K562 (cell line): ENCODE results near the gene CCDC183. TPM values are rescaled to one million over a fixed set of nuclear protein-coding genes. Genes with fewer than 3 reads are reported as not detected.

Experiments
- ATF2 ChIP-seq: sonication (generic); formaldehyde crosslinking; IDR thresholded peaks from 2 replicates; pipeline ENCODE4 v1.8.1; 2022; ENCODE audit warnings: missing genetic modification reagents
- C11orf30 ChIP-seq: fragments of 450-650 bp; IDR thresholded peaks from 2 replicates; pipeline ENCODE4 v1.6.1; 2016; ENCODE audit warnings: low read depth, mild to moderate bottlenecking
- CXXC5 ChIP-seq: fragments of 250-450 bp; sonication (Bioruptor Pico); IDR thresholded peaks from 2 replicates; pipeline ENCODE4 v1.8.0; 2022; ENCODE audit warnings: inconsistent platforms, mild to moderate bottlenecking, moderate library complexity
- E4F1 ChIP-seq: fragments of 250-450 bp; sonication (Bioruptor Pico); IDR thresholded peaks from 2 replicates; pipeline ENCODE4 v1.5.0; 2021; ENCODE audit warnings: mild to moderate bottlenecking, borderline replicate concordance
- FUS ChIP-seq: fragments of 200-400 bp; formaldehyde crosslinking; optimal IDR thresholded peaks from 2 replicates; pipeline ENCODE3; 2017; ENCODE audit warnings: low read depth, low read length
- GATAD2A ChIP-seq: fragments of 450-650 bp; IDR thresholded peaks from 2 replicates; pipeline ENCODE4 v1.6.1; 2017
- HDGF ChIP-seq: fragments of 450-650 bp; IDR thresholded peaks from 2 replicates; pipeline ENCODE4 v1.6.1; 2016
- MYBL2 ChIP-seq, 2 experiments: fragments of 450-650 bp in 1 of 2; sonication (generic) in 1 of 2; formaldehyde crosslinking in 1 of 2; IDR thresholded peaks; 2 replicates each; pipeline versions ENCODE4 v1.6.1 to v1.8.1; 2017 to 2022; ENCODE audit warnings: borderline replicate concordance in 1 of 2, inconsistent platforms in 1 of 2, low read depth in 1 of 2, mild to moderate bottlenecking in 1 of 2, missing genetic modification reagents in 1 of 2, moderate library complexity in 1 of 2
- PRMT5 ChIP-seq: sonication (generic); formaldehyde crosslinking; IDR thresholded peaks from 2 replicates; pipeline ENCODE4 v1.5.0; 2020; ENCODE audit warnings: missing genetic modification reagents
- RBM25 ChIP-seq: fragments of 200-400 bp; formaldehyde crosslinking; IDR thresholded peaks from 2 replicates; pipeline ENCODE4 v1.6.1; 2018; ENCODE audit warnings: low read length, low read depth, moderate library complexity; ENCODE audit not compliant: severe bottlenecking
- SNIP1 ChIP-seq: fragments of 450-650 bp; IDR thresholded peaks from 2 replicates; pipeline ENCODE4 v1.7.1; 2017; ENCODE audit warnings: low read depth, mild to moderate bottlenecking
- SRSF9 ChIP-seq: fragments of 200-400 bp; formaldehyde crosslinking; IDR thresholded peaks from 2 replicates; pipeline ENCODE4 v1.6.1; 2017; ENCODE audit warnings: low read depth, low read length, borderline replicate concordance
- TAF7 ChIP-seq: fragments of 450-650 bp; IDR thresholded peaks from 2 replicates; pipeline ENCODE4 v1.6.1; 2016; ENCODE audit warnings: missing genetic modification characterization, missing compliant biosample characterization
- YY1 ChIP-seq, 3 experiments: IDR thresholded peaks; 2 replicates each; pipeline ENCODE4 v1.6.1; 2011; ENCODE audit warnings: low read length in 2 of 3, mild to moderate bottlenecking in 2 of 3, moderate library complexity in 2 of 3, borderline replicate concordance in 1 of 3, control low read depth in 1 of 3, low read depth in 1 of 3; ENCODE audit not compliant: insufficient read depth in 3 of 3, insufficient replicate concordance in 2 of 3, control insufficient read depth in 1 of 3, insufficient read length in 1 of 3; ENCODE audit errors: extremely low read depth in 1 of 3
- ZBED1 ChIP-seq: IDR thresholded peaks from 2 replicates; pipeline ENCODE4 v1.6.1; 2014
- ZNF609 ChIP-seq: sonication (generic); formaldehyde crosslinking; IDR thresholded peaks from 2 replicates; pipeline ENCODE4 v1.8.1; 2023; ENCODE audit warnings: missing genetic modification reagents, mild to moderate bottlenecking, borderline replicate concordance
- ZNF668 ChIP-seq: fragments of 250-450 bp; sonication (Bioruptor Pico); IDR thresholded peaks from 2 replicates; pipeline ENCODE4 v1.8.0; 2022; ENCODE audit warnings: mild to moderate bottlenecking, inconsistent platforms
- ZNF75A ChIP-seq: fragments of 450-650 bp; formaldehyde crosslinking; IDR thresholded peaks from 2 replicates; pipeline ENCODE4 v1.4.0; 2020; ENCODE audit warnings: mild to moderate bottlenecking
- polyA plus RNA-seq, 8 experiments: library from polyadenylated mRNA; depleted of rRNA in 4 of 8; stranded (reverse) in 5 of 8; unstranded in 3 of 8; fragments of >200 nt; fragmentation: Nextera tagmentation in 2 of 8; fragmentation: Illumina TruSeq in 1 of 8; extraction: Ambion mirVana in 2 of 8; extraction: Trizol in 1 of 8; gene quantifications; 2 replicates each; pipeline versions ENCODE4 v1.2.1 to v1.2.3, GENCODE V29; 2011 to 2014; ENCODE audit warnings: inconsistent platforms in 1 of 8, missing spikeins in 1 of 8
- total RNA-seq, 7 experiments: library from RNA; depleted of rRNA in 6 of 7; stranded (reverse); fragments of >200 nt in 6 of 7; fragmentation: Illumina TruSeq in 2 of 7; extraction: Trizol in 2 of 7; gene quantifications; 2 replicates each; pipeline versions ENCODE4 v1.2.1 to v1.2.3, GENCODE V29; 2011 to 2021; ENCODE audit warnings: low replicate concordance in 1 of 7

Gene CCDC183
- total and polyA plus RNA-seq, 9 of the 15 experiments (the other 6 are each of a cell fraction or from before 2014, with no cell fraction given): 0.21 to 0.60 (median 0.29) TPM; not detected in 4

GRCh38 chr9:136791516-136792276 lies 4.4 kb upstream of the CCDC183 start (continued):
- TF ChIP-seq E4F1 (CRISPR knock-in tag) (no peak), ZBED1 (0 out of 2 replicates have a peak, but pooled peaks have one; percentile 52), FUS (no peak), HDGF (no peak), CXXC5 (CRISPR knock-in tag) (peak; percentile 29; the same call in 1 of the 2 replicates), SNIP1 (no peak), ZNF668 (CRISPR knock-in tag) (no peak), RBM25 (no peak), C11orf30 (no peak), GATAD2A (0 out of 2 replicates have a peak, but pooled peaks have one; percentile 49), ZNF609 (CRISPR knock-in tag) (0 out of 2 replicates have a peak, but pooled peaks have one; percentile 80), YY1 (IDR thresholded peaks at IDR 0.05; ENCODE audit: borderline replicate concordance in 1 of 3, control insufficient read depth in 1 of 3, extremely low read depth in 1 of 3, insufficient read depth in 3 of 3, insufficient read length in 1 of 3, insufficient replicate concordance in 2 of 3, low read depth in 1 of 3, low read length in 2 of 3) (no peak), ZNF75A (no peak), PRMT5 (CRISPR knock-in tag) (0 out of 2 replicates have a peak, but pooled peaks have one; percentile 37), TAF7 (no peak), ATF2 (no peak), SRSF9 (no peak), MYBL2 (IDR thresholded peaks at IDR 0.05; ENCODE audit: low read depth) (no peak), MYBL2 (CRISPR knock-in tag; IDR thresholded peaks at IDR 0.05; ENCODE audit: borderline replicate concordance) (no peak)
